Measurements from ENCODE around the gene CLMN.

DNA sequence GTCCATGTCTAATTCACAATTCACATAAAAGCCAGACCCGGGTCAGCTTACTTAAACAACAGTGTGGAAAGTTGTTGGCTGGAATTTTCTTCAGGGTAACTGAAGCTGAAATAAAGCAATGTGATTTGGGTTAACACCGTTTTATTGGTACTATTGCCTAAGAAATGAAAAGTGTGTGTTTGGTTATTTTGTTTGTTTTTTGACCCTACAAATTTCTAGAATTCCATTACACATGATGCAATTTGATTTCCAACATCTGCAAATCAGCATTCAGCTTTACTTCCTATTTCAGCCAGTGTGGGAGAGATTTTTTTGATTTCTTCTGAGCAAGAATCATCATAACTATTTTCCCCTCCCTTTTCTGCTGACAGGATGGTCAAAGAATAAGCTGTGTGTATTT lies 45.7 kb upstream of the CLMN start:
- TF ChIP-seq TAF1 (IDR thresholded peaks at IDR 0.05; ENCODE audit: low read depth) (no peak), MXI1 (conservative IDR thresholded peaks at IDR 0.05; ENCODE audit: poor library complexity, severe bottlenecking) (no peak), REST (IDR thresholded peaks at IDR 0.05; ENCODE audit: borderline replicate concordance) (no peak)
- TF ChIP-seq, protein P1, sequence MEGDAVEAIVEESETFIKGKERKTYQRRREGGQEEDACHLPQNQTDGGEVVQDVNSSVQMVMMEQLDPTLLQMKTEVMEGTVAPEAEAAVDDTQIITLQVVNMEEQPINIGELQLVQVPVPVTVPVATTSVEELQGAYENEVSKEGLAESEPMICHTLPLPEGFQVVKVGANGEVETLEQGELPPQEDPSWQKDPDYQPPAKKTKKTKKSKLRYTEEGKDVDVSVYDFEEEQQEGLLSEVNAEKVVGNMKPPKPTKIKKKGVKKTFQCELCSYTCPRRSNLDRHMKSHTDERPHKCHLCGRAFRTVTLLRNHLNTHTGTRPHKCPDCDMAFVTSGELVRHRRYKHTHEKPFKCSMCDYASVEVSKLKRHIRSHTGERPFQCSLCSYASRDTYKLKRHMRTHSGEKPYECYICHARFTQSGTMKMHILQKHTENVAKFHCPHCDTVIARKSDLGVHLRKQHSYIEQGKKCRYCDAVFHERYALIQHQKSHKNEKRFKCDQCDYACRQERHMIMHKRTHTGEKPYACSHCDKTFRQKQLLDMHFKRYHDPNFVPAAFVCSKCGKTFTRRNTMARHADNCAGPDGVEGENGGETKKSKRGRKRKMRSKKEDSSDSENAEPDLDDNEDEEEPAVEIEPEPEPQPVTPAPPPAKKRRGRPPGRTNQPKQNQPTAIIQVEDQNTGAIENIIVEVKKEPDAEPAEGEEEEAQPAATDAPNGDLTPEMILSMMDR (IDR thresholded peaks at IDR 0.05; ENCODE audit: poor library complexity, severe bottlenecking): no peak

Data from neural cell (in vitro differentiated cells).